ENCODE measurements around the gene CFAP43. TPM values are rescaled to one million over a fixed set of nuclear protein-coding genes. Genes with fewer than 3 reads are reported as not detected.

The CFAP43 gene
- total and polyA plus RNA-seq, 9 of the 15 experiments (the other 6 are each of a cell fraction or from before 2014, with no cell fraction given), result 0.07 to 0.86 (median 0.11) TPM; not detected in 1

DNA sequence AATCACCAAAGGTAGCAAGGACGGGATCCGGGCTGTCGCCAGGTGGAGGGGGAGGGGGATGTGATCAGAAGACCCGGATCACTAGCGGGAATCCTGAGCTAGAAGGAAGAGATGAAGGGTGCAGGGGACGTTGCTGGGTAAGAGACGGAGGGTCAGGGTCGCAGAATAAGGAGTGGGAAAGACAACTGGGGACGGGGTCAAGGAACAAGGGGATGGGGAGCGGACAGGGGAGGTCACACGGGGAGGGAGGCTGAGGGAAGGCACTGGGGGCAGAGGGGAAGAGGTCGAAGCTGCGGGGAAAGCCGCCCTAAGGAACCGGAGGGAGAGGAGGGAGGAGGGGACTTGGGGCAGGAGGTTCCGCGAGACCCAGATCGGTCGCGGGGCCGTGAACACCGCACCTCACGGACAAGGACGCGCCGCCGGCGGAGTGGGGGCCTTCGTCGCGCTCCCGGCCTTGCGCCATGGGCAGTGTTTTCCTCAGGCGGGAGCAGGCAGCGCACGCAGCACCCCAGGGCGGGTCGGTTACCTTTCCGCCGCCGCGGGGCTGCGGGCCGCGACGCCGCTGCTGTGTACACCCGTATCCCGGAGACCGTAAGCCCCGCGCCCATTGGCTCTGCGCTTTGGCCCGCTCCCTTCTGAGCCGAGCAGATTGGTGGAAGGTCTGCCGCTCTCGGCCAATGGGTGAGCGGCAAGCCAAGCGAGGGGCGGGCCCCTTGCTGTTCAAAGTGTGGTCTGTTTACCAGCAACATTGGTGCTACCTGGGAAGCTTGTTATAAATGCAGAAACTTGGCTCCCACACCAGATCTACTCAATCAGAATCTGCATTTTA, at the start of gene CFAP43 (continued):
- no peak for TF ChIP-seq ZKSCAN1 (IDR thresholded peaks at IDR 0.05; ENCODE audit: low read depth, low read length)
- TF ChIP-seq, protein P1, sequence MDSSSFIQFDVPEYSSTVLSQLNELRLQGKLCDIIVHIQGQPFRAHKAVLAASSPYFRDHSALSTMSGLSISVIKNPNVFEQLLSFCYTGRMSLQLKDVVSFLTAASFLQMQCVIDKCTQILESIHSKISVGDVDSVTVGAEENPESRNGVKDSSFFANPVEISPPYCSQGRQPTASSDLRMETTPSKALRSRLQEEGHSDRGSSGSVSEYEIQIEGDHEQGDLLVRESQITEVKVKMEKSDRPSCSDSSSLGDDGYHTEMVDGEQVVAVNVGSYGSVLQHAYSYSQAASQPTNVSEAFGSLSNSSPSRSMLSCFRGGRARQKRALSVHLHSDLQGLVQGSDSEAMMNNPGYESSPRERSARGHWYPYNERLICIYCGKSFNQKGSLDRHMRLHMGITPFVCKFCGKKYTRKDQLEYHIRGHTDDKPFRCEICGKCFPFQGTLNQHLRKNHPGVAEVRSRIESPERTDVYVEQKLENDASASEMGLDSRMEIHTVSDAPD (CRISPR knock-in tag; IDR thresholded peaks at IDR 0.05), result no peak
- TF ChIP-seq ETS2 (tag; IDR thresholded peaks at IDR 0.05; ENCODE audit: borderline replicate concordance, poor library complexity, severe bottlenecking), result no peak
- TF ChIP-seq, protein P2, sequence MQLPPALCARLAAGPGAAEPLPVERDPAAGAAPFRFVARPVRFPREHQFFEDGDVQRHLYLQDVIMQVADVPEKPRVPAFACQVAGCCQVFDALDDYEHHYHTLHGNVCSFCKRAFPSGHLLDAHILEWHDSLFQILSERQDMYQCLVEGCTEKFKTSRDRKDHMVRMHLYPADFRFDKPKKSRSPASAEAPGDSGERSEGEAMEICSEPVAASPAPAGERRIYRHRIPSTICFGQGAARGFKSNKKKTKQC (CRISPR knock-in tag; IDR thresholded peaks at IDR 0.05), result no peak
- TF ChIP-seq JUNB (CRISPR knock-in tag; conservative IDR thresholded peaks at IDR 0.05), result no peak
- TF ChIP-seq ZNF12 (CRISPR knock-in tag; IDR thresholded peaks at IDR 0.05), result no peak
- TF ChIP-seq, protein P3, sequence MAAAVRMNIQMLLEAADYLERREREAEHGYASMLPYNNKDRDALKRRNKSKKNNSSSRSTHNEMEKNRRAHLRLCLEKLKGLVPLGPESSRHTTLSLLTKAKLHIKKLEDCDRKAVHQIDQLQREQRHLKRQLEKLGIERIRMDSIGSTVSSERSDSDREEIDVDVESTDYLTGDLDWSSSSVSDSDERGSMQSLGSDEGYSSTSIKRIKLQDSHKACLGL (CRISPR knock-in tag; IDR thresholded peaks at IDR 0.05; ENCODE audit: borderline replicate concordance, poor library complexity, severe bottlenecking), result no peak
- no peak for TF ChIP-seq XRCC3 (IDR thresholded peaks at IDR 0.05)
- peak; percentile 96 for TF ChIP-seq NEUROD1 (IDR thresholded peaks at IDR 0.05; ENCODE audit: borderline replicate concordance, low read depth, low read length, partially characterized antibody)
- TF ChIP-seq, protein P4, sequence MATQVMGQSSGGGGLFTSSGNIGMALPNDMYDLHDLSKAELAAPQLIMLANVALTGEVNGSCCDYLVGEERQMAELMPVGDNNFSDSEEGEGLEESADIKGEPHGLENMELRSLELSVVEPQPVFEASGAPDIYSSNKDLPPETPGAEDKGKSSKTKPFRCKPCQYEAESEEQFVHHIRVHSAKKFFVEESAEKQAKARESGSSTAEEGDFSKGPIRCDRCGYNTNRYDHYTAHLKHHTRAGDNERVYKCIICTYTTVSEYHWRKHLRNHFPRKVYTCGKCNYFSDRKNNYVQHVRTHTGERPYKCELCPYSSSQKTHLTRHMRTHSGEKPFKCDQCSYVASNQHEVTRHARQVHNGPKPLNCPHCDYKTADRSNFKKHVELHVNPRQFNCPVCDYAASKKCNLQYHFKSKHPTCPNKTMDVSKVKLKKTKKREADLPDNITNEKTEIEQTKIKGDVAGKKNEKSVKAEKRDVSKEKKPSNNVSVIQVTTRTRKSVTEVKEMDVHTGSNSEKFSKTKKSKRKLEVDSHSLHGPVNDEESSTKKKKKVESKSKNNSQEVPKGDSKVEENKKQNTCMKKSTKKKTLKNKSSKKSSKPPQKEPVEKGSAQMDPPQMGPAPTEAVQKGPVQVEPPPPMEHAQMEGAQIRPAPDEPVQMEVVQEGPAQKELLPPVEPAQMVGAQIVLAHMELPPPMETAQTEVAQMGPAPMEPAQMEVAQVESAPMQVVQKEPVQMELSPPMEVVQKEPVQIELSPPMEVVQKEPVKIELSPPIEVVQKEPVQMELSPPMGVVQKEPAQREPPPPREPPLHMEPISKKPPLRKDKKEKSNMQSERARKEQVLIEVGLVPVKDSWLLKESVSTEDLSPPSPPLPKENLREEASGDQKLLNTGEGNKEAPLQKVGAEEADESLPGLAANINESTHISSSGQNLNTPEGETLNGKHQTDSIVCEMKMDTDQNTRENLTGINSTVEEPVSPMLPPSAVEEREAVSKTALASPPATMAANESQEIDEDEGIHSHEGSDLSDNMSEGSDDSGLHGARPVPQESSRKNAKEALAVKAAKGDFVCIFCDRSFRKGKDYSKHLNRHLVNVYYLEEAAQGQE (IDR thresholded peaks at IDR 0.05; ENCODE audit: borderline replicate concordance), result no peak
- TF ChIP-seq, protein P4 (CRISPR knock-in tag; IDR thresholded peaks at IDR 0.05; ENCODE audit: low read depth), result no peak
- no peak for TF ChIP-seq FUS (optimal IDR thresholded peaks at IDR 0.05; ENCODE audit: low read depth, low read length)
- no peak for TF ChIP-seq MCM7 (IDR thresholded peaks at IDR 0.05)
- peak; percentile 61; the same call in 1 of the 2 replicates for TF ChIP-seq FOXM1 (IDR thresholded peaks at IDR 0.05; ENCODE audit: low read depth)
- no peak for TF ChIP-seq FOXM1 (CRISPR knock-in tag; IDR thresholded peaks at IDR 0.05; ENCODE audit: low read depth)
- TF ChIP-seq ZNF79 (CRISPR knock-in tag; IDR thresholded peaks at IDR 0.05; ENCODE audit: low read depth), result no peak
